DMS53 treated with DMSO at 0.1 percent for 48 hours (cell line): Measurements from ENCODE around the gene CCDC92B.
"Not testable (repeated sequence)": the region's sequence is repeated elsewhere in the genome, so short reads cannot be mapped to it uniquely, and the experiment has no call there.

Experiments used
- DNase-seq: peaks from one replicate; lab custom pipeline; 2025; ENCODE audit not compliant: unreplicated experiment; lab: John Stamatoyannopoulos, UW

Gene CCDC92B

DNA sequence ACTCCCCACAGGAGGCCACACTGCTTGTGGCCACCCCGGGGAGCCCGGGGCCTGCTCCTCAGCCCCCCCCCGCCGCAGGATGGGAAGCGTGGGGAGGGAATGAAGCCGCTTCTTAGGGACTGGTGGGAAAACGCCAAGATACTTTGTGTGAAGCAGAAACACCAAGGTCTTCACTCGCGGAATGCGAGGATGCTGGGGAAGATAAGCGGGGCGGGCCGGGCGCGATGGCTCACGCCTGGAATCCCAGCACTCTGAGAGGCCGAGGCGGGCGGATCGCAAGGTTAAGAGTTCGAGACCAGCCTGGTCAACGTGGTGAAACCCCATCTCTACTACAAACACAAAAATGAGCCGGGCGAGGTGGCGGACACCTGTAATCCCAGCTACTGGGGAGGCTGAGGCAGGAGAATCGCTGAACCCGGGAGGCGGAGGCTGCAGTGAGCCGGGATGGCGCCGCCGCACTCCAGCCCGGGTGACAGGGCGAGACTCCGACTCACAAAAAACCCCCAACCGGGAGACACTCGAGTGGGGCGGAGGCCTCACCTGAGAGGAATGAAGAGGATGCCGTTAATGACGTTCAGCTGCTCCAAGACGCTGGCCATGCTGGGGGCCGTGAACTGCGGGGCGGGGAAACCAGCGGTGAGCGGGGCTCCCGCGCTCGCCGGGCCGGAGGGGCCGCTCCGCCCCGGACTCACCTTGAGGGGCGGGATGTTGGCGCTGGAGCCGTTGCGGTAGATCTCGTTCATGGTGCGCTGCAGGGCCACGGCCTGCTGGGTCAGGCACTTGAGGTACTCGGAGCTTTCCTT, 58.2 kb downstream of the CCDC92B start:
- no peak for DNase-seq

DNA sequence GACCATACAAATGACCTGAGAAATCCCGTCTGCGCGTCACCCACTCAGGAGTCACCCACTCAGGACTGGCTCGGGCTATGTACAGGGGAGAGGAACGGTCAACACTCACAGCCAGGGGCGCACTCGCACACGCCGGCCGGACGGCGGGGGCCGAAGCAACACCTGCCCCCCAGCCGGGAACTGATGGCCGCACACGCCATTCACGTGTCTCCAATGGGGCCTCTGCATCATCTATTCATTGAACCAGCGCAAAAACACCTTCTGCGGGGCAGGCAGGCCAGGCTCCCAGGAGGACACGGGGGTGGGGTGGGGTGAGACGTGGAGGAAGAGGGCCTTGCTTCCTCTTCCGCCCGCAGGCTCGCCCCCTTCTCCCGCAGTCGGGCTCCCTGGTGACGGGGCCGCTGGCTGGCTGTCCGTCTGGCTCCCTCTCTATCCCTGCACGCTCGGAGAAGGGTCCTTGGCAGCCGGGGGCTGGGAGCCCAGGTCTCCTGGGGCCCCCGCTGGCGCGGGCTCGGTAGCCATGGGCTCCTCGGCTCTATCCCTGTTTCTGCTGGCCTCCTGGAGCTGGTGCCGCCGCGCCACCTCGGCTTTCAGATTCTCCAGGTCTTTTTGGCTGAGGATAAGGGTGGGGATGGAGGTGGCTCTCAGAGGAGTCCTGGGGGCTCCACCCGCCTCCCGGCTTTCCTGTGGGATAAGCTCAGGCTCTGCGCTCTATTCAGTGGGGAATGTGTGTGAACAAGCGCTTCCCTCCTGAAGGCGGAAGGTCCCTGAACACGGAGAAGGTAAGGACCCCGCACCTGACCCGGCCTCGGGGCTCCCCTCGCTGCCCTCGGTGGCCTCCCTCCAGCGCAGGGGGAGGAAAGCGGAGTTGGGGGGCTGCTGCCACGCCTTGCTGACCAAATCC, 59.0 kb downstream of the CCDC92B start:
- no peak for DNase-seq

DNA sequence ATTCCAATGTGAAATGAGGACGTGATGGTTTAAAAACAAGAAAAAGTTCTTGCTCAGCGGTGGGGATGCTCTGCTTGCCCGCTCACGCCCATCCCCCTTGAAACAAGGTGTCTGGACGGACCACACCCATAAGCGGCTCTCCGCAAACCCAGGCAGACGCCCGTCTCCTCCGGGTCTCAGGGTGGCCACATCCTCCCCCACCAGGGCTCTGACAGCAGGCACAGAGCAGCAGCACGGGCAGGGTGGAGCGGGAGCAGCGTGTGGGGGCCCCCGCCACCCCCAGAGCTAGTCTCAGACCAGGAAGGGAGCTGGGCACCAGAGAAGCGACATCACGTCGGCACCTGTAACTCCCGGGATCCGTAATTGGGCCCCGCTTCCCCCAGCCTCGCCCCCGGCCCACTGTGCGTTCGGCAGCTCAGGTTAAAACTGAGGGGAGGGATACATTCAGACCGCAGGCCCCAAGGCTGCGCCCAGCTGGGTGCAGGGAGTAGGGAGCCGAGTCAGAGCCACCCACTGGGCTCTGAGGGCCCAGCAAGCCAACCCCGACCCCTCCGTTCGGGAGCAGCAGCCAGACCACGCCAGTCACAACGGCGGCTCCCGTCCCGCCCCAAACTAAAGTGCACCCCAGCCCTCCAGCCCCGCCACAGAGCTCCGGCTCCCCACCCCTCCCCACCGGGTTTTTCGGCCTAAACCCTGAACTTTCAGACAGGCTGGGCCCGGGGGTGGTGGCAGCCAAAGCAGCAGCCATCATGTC, 59.9 kb downstream of the CCDC92B start:
- no peak for DNase-seq

DNA sequence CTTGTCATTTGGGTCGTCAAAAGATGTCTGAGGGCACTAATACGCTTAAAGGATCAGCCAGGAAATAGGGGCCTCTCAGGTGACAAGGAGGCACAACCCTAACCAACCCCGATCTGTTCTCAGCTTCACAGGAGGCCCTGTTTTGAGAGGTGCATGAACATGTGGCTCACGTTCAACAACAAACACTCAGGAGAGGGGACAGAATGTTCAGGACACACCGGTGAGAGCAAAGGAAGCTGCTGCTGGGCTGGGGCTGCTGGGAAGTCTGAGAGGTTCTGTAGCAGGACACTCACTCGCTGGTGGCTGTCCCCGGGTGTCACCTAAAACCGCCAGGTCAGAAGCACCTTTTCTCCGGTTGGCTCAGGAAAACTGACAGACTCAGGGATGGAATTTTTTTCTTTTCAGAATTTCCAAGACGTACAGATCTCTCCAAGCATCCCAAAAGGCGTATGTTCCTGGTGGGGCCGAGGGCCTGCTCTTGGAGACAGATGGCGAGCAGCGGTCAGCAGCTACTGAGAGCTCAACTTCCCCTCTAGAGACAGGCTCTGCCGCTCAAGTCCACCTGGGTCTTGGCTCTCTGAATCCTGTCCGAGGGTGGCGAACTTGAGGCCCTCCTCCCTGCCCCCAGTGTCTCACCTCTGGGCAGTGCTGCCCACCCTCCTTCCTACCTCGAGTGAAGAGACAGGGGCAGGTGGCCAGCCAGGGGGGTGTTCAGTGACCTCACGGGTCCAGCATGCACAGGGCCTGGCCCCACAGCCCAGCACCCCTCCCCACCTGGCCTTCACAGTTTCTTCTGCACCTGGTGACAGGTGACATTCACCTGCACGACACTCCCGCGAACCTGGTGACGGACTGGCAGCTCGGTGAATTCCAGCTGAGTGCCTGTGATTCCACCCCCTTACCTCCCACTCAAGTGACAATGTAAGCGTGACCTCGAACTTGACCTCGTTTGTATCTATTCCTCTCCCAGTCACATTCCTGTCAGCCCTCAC, 60.8 kb downstream of the CCDC92B start:
- peak; percentile 76 for DNase-seq

DNA sequence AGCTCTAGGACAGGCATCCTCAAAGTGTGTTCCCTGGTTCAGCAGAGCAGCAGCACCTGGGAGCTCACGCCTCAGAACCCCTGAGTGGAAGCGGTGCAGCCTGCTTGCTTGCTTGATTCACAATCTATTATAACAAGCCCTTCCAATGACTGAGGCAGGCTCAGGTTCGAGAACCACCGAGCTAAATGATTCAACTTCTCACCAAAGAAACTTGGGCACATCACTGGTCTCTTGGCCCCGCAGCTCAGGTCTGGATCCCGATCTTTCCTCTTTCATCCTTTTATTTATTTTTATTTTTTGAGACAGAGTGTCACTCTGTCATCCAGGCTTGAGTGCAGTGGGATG, 62.4 kb downstream of the CCDC92B start:
- DNase-seq, result no peak

DNA sequence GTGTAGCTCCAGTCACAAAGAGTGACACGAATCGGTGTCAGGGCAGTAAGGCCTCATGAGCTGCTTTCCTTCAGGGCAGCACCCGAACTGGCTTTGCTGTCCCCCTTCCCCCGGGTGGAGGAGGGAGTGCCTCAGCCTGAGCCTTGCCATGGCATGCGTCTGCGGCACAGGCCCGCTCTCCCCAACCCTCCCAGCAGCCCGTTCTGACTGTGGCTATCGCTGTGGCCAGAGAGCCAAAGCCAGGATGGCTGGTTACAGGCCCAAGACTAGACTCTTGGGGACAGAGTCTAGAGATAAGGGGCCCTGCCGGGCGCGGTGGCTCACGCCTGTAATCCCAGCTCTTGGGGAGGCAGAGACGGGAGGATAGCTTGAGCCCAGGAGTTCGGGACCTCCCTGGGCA, 63.8 kb downstream of the CCDC92B start:
- no peak for DNase-seq

DNA sequence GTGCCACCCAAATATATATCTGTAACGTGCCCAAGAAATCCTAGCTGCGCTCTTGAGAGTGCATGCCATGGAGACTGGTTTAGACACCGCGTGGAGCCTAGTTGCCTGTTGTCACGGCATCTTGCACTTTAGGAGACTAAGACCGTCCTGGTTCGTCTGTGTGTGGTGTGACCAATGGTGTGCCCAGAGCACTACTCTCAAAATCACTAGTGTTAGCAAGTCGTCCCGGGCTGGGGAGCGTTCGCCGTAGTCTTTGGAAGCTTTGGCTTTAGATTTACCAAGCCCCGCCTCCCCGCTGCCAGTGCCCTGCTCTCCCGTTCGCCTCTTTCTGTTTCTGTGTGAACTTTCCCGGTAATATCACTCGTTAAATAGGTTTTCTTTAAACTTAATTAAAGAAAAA, 64.9 kb downstream of the CCDC92B start:
- no peak for DNase-seq

DNA sequence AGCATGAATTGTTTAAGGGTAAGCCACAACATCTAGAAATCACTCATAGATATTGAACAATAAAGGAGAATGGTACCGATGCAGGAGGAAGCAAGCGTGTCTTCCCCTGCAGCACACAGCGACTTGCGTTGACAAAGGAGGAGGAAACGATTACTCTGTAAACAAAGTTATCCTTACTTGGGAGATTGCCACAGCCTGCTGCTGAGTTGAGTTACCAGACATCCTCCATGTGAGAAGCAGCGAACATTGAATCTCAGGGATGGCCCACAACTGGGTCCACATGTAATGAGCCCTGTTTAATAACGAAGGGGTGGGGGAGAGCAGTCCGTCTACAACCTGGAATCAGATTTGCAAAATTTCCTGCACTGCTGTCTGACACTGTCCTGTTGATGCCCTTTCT, 65.5 kb downstream of the CCDC92B start:
- DNase-seq, result no peak

DNA sequence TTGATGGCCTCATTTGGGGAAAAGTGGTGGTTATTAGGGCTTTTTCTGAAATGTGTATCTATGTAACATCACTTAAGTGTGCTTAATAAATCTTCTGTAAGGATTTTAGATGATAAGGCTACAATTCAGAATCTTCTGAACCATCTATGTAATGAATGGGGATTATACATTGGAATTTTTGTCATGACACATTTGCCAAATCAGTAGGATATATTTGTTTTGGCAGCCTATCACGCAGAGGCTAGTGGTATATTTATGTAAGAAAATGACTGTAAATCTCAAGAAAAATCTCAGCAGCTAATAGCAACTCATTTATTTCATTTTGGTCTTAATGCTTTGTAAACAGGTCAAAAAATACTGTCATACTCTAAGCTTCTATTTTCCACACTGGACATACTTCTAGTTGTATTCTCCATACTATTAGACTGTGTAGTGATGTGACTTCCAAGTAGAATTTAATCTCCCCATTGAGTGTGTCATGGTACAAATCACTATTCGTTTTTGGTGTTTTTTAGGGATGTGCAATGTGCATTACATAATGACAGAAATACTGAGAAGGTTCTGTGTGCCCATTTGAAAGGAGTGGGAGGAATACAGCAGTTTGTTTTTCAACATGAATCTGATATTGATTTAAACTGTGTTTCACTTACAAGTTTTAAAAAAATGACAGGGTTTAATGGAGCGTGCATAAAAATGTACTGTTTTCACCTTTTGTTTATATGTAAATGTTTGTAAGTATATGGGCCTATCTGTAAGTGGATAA, 67.1 kb downstream of the CCDC92B start:
- no peak for DNase-seq

DNA sequence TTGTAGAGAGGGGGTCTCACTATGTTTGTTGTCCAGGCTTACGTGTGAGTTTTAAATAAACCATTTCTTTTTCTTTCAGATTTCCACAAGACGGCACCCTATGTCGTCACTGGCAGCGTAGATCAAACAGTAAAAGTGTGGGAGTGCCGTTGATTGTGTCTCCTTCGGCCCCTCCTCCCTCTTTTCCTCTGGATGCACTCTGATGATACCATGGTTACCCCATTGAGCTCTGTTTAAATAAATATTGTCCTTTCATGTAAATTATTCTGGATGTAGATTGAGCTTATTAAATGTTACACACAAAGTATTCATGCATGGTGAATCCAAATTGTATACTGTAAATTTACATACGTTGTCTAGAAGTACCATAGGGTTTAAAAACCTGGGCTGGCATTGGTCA, 67.8 kb downstream of the CCDC92B start:
- no peak for DNase-seq

DNA sequence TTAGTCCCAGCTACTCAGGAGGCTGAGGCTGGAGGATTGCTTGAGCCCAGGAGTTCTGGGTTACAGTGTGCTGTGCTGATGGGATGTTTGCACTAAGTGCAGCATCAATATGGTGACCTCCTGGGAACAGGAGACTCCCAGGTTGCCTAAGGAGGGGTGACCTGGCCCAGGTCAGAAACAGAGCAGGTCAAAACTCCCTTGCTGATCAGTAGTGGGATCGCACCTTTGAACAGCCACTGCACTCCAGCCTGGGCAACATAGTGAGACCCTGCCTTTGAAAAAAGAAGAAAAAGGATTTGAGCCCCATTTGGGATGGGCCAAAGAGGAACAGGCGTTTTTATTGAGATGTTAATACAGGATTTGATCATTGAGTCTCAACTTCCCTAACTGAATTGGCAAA, 68.5 kb downstream of the CCDC92B start:
- no peak for DNase-seq

DNA sequence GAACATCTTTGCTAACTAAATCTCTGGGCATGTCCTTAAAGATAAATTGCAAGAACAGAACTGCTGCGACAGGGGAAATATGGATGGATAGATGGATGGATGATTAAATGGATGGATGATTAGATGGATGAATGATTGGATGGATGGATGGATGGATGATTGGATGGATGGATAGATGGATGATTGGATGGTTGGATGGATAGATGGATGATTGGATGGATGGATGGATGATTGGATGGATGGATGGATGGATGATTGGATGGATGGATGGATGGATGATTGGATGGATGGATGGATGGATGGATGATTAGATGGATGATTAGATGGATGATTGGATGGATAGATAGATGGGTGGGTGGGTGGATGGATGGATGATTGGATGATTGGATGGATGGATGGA, 70.2 kb downstream of the CCDC92B start:
- not testable (repeated sequence) for DNase-seq
